PC-3 (cell line): ENCODE measurements around the gene SLC36A3. TPM values are rescaled to one million over a fixed set of nuclear protein-coding genes. Genes with fewer than 3 reads are reported as not detected.

Experiments used
- ATAC-seq: fragments of 200-7000 bp; cut with Tn5 transposase; 2 replicates; pipeline ENCODE4 v1.9.1; 2020; ENCODE audit warnings: mild to moderate bottlenecking, moderate library complexity
- BruUV-seq: library from RNA; stranded (reverse); fragments of 400-500 nt; replicated peaks from 2 replicates; lab custom pipeline; 2021; lab: Mats Ljungman, UMichigan
- CTCF ChIA-PET: fragments of 300-600 bp; sonication (Branson Sonifier 250); formaldehyde crosslinking; loops from one replicate; lab custom pipeline; 2022; ENCODE audit warnings: antibody characterized with exemption; lab: Charles Lee
- POLR2A ChIA-PET: fragments of 300-600 bp; sonication (Branson Sonifier 250); formaldehyde crosslinking; loops from one replicate; lab custom pipeline; 2022; ENCODE audit warnings: antibody characterized with exemption; ENCODE audit not compliant: unreplicated experiment; lab: Charles Lee
- DNase-seq: peaks from one replicate; pipeline ENCODE4 v3.0.0-alpha.2; 2015
- H2AFZ ChIP-seq: fragments of 300-600 bp; sonication (generic); 2 replicates; pipeline ENCODE4 v1.6.0; 2016; ENCODE audit warnings: antibody characterized with exemption, low read length
- H3F3A ChIP-seq: fragments of 300-600 bp; sonication (generic); one replicate; pipeline ENCODE4 v1.6.0; 2017; ENCODE audit warnings: antibody characterized with exemption, low read length, control low read depth, mild to moderate bottlenecking; ENCODE audit not compliant: unreplicated experiment
- H3K27ac ChIP-seq: fragments of 300-600 bp; sonication (generic); 2 replicates; pipeline ENCODE4 v1.5.1; 2016; ENCODE audit warnings: mild to moderate bottlenecking, low read length
- H3K27me3 ChIP-seq: fragments of 300-600 bp; sonication (generic); 2 replicates; pipeline ENCODE4 v1.6.1; 2016; ENCODE audit warnings: low read length, mixed read lengths
- H3K36me3 ChIP-seq: fragments of 300-600 bp; sonication (generic); 2 replicates; pipeline ENCODE4 v1.6.1; 2016; ENCODE audit warnings: low read depth, mixed run types, low read length, mixed read lengths
- H3K4me1 ChIP-seq: fragments of 300-600 bp; sonication (generic); 2 replicates; pipeline ENCODE4 v1.5.1; 2016; ENCODE audit warnings: low read length; ENCODE audit not compliant: insufficient read depth
- H3K4me2 ChIP-seq: fragments of 300-600 bp; sonication (generic); 2 replicates; pipeline ENCODE4 v1.6.0; 2016; ENCODE audit warnings: low read length
- H3K4me3 ChIP-seq: fragments of 300-600 bp; sonication (generic); 2 replicates; pipeline ENCODE4 v1.5.1; 2016; ENCODE audit warnings: mild to moderate bottlenecking, low read length, mixed read lengths
- H3K79me2 ChIP-seq: fragments of 300-600 bp; sonication (generic); 2 replicates; pipeline ENCODE4 v1.6.1; 2017; ENCODE audit warnings: low read length, mixed read lengths
- H3K9ac ChIP-seq: fragments of 300-600 bp; sonication (generic); 2 replicates; pipeline ENCODE4 v1.6.0; 2016; ENCODE audit warnings: mild to moderate bottlenecking, low read length
- H3K9me2 ChIP-seq: fragments of 300-600 bp; sonication (generic); replicated peaks from 2 replicates; pipeline ENCODE4 v1.6.1; 2016; ENCODE audit warnings: mixed run types, low read length, mixed read lengths
- H3K9me3 ChIP-seq: fragments of 300-600 bp; sonication (generic); 2 replicates; pipeline ENCODE4 v1.6.1; 2016; ENCODE audit warnings: low read length, mixed read lengths
- H4K20me1 ChIP-seq: fragments of 300-600 bp; sonication (generic); 2 replicates; pipeline ENCODE4 v1.6.1; 2016; ENCODE audit warnings: low read length, mixed read lengths
- EZH2 ChIP-seq: fragments of 300-600 bp; sonication (generic); IDR thresholded peaks from one replicate; pipeline ENCODE4 v1.6.1; 2017; ENCODE audit warnings: antibody characterized with exemption, mild to moderate bottlenecking, low read length; ENCODE audit not compliant: unreplicated experiment
- EZH2phosphoT487 ChIP-seq: fragments of 300-600 bp; sonication (generic); IDR thresholded peaks from 2 replicates; pipeline ENCODE4 v1.6.1; 2018; ENCODE audit warnings: mild to moderate bottlenecking, antibody characterized with exemption, low read length, borderline replicate concordance
- intact Hi-C: fragments of 100-400 bp; cut with micrococcal nuclease; formaldehyde crosslinking; loops from 2 replicates; pipeline ENCODE4 v1.9.0; 2023
- total RNA-seq: library from RNA; depleted of rRNA; stranded (reverse); fragments of >200 nt; gene quantifications from 2 replicates; pipeline ENCODE4 v1.2.3, GENCODE V29; 2014
- TF ChIP-seq, protein P1 (sequence below): fragments of 300-600 bp; sonication (generic); conservative IDR thresholded peaks from 2 replicates; pipeline ENCODE4 v1.5.1; 2017; ENCODE audit warnings: antibody characterized with exemption, low read depth, mild to moderate bottlenecking, low read length

The SLC36A3 gene
- total RNA-seq, 1 experiment from 2014 or later, result not detected

DNA sequence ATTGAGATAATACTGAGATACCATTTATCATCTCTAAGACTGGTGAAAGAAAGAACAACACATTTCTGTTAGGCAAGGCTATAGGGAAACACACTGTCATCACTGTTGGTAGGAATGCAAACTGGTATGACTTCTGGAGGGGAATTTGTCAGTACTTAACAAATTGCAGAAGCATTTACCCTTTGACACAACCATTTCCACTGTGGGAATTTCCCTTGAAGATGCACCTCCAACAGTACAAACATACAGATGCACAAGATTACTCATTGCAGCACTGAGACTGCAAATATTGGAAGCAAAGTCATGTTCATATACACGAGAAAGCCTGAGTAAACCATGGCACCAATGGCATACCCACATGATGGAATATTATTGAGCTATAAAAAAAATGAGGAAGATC lies 33.0 kb downstream of the SLC36A3 start:
- CTCF ChIA-PET, result no interaction called here
- H3F3A ChIP-seq, result no peaks in the 10 kb centered on the region
- no TSS peak for BruUV-seq
- H4K20me1 ChIP-seq, result no peaks in the 10 kb centered on the region
- no peaks in the 10 kb centered on the region for H3K9me2 ChIP-seq
- peak; percentile 66 for ATAC-seq
- TF ChIP-seq EZH2, result no peak
- TF ChIP-seq, protein P1, sequence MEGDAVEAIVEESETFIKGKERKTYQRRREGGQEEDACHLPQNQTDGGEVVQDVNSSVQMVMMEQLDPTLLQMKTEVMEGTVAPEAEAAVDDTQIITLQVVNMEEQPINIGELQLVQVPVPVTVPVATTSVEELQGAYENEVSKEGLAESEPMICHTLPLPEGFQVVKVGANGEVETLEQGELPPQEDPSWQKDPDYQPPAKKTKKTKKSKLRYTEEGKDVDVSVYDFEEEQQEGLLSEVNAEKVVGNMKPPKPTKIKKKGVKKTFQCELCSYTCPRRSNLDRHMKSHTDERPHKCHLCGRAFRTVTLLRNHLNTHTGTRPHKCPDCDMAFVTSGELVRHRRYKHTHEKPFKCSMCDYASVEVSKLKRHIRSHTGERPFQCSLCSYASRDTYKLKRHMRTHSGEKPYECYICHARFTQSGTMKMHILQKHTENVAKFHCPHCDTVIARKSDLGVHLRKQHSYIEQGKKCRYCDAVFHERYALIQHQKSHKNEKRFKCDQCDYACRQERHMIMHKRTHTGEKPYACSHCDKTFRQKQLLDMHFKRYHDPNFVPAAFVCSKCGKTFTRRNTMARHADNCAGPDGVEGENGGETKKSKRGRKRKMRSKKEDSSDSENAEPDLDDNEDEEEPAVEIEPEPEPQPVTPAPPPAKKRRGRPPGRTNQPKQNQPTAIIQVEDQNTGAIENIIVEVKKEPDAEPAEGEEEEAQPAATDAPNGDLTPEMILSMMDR, result no peak
- no peak for TF ChIP-seq EZH2phosphoT487
- H3K4me2 ChIP-seq, result 0 out of 2 replicates have a peak overlapping the region, but pooled peaks have one; percentile 4
- intact Hi-C loops, result loop anchor here (5.0 kb wide), 1 partner anchor 47 kb away; no protein-coding TSS in a partner anchor
- peaks cover 21% of the 10 kb centered on the region for H3K4me1 ChIP-seq
- DNase-seq, result peak; percentile 73
- no peak overlapping the region for H3K9ac ChIP-seq
- POLR2A ChIA-PET, result interaction anchor here (0.6 kb wide), 1 partner anchor 21 kb away, joined by 4 read pairs; no protein-coding TSS in a partner anchor
- H3K4me3 ChIP-seq, result no peak overlapping the region
- H3K27me3 ChIP-seq, result no peaks in the 10 kb centered on the region
- peak overlapping the region; percentile 53 for H3K27ac ChIP-seq
- peaks cover 39% of the 10 kb centered on the region for H3K36me3 ChIP-seq
- 0 out of 2 replicates have a peak, but pooled peaks cover under 1% of the 10 kb centered on the region for H3K79me2 ChIP-seq
- no peak overlapping the region for H2AFZ ChIP-seq
- H3K9me3 ChIP-seq, result no peaks in the 10 kb centered on the region

DNA sequence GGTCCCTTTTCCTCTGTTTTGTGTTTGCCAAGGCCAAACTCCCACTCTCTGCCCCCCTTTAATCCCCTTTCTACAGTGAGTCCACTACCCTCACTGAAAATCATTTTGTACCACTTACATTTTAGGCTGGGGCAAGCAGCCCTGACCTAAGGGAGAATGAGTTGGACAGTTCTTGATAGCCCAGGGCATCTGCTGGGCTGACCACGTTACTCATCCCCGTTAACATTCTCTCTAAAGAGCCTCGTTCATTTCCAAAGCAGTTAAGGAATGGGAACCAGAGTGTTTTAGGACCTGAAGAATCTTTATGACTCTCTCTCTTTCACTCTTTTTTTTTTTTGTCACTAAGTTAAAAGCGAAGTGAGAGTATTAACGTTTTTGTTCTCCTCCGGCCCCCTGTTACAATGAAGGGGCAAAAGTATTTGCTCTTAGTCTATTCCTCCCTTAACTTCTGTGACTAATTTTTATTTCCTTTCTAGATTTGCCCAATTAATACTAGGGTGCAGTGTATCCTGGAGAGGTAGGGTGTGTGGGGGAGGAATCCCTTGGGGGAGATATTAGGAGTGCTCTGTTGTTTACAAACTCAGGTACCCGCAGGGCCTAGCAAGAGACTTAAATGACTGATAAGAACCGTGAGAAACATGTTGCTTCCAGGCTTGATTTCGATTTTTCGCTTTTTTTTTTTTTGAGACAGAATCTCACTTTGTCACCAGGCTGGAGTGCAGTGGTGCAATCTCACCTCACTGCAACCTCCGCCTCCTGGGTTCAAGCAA lies 35.9 kb downstream of the SLC36A3 start:
- H3K9ac ChIP-seq, result no peak overlapping the region
- H3K4me2 ChIP-seq, result no peak overlapping the region
- no peak overlapping the region for H3K4me3 ChIP-seq
- peak overlapping the region; percentile 5; the same call in 1 of the 2 replicates for H3K27ac ChIP-seq
- H2AFZ ChIP-seq, result no peak overlapping the region
- no peaks in the 10 kb centered on the region for H3F3A ChIP-seq
- ChIA-PET POLR2A (no interaction called here), CTCF (no interaction called here)
- H3K36me3 ChIP-seq, result peaks cover 40% of the 10 kb centered on the region
- no peaks in the 10 kb centered on the region for H3K9me3 ChIP-seq
- peaks cover 12% of the 10 kb centered on the region for H3K79me2 ChIP-seq
- peak; percentile 37; the same call in 1 of the 2 replicates for ATAC-seq
- intact Hi-C loops, result no loop called here
- DNase-seq, result peak; percentile 30
- no TSS peak for BruUV-seq
- H3K9me2 ChIP-seq, result no peaks in the 10 kb centered on the region
- no peaks in the 10 kb centered on the region for H4K20me1 ChIP-seq
- no peaks in the 10 kb centered on the region for H3K27me3 ChIP-seq
- TF ChIP-seq, protein P1, result no peak
- TF ChIP-seq EZH2 (no peak), EZH2phosphoT487 (no peak)
- peaks cover 45% of the 10 kb centered on the region for H3K4me1 ChIP-seq
